Smooth muscle cell of the coronary artery (primary cell): ENCODE data around the gene NCAN. TPM values are rescaled to one million over a fixed set of nuclear protein-coding genes. Genes with fewer than 3 reads are reported as not detected.

Experiments used
- total RNA-seq: library from RNA; depleted of rRNA; stranded (reverse); fragments of >200 nt; gene quantifications from 2 replicates; pipeline ENCODE4 v1.2.3, GENCODE V29; 2014; ENCODE audit warnings: low replicate concordance

The NCAN gene
- total RNA-seq, result under 0.01 TPM in 1 of 2 replicates, not detected in the other

GRCh38 chr19:19211499-19212420 is at the start of gene NCAN:
Gene NCAN, plus strand, starts transcription at chr19:19211958. Its CDS starts 4,996 bp downstream, at chr19:19216954.

GRCh38 chr19:19170053-19170872 is 41.5 kb upstream of the NCAN start, which contains the start of gene MEF2B:
Gene MEF2B, minus strand, starts transcription at chr19:19170263. Its CDS starts 19,528 bp downstream, at chr19:19150735.

GRCh38 chr19:19192078-19192882 is 19.5 kb upstream of the NCAN start, which contains the start of the genes BORCS8 and RFXANK:
Gene BORCS8, minus strand, starts transcription at chr19:19192152. Its CDS starts 35 bp downstream, at chr19:19192117.
Gene RFXANK, plus strand, starts transcription at chr19:19192258. Its CDS starts 1,689 bp downstream, at chr19:19193947.

GRCh38 chr19:19203012-19203856 is 8.5 kb upstream of the NCAN start, which contains the start of gene NR2C2AP:
Gene NR2C2AP, minus strand, starts transcription at chr19:19203414. Its CDS starts 354 bp downstream, at chr19:19203060.

Other genes starting within 250 kb of the NCAN start
- gene SUGP2, start 178.4 kb upstream of the NCAN start, total RNA-seq, result 15.3 and 25.8 TPM in 2 replicates
- 41.3 and 43.4 TPM in 2 replicates for gene ARMC6, start 178.4 kb upstream of the NCAN start, total RNA-seq
- 3.7 and 4.9 TPM in 2 replicates for gene SLC25A42, start 148.0 kb upstream of the NCAN start, total RNA-seq
- 20.6 and 32.3 TPM in 2 replicates for gene TMEM161A, start 73.5 kb upstream of the NCAN start, total RNA-seq
- not detected in 2 replicates for gene MEF2B, start 41.7 kb upstream of the NCAN start, total RNA-seq
- 4.7 and 20.0 TPM in 2 replicates for gene BORCS8, start 19.8 kb upstream of the NCAN start, total RNA-seq
- 44.9 and 64.8 TPM in 2 replicates for gene RFXANK, start 19.7 kb upstream of the NCAN start, total RNA-seq
- 4.8 and 8.1 TPM in 2 replicates for gene NR2C2AP, start 8.5 kb upstream of the NCAN start, total RNA-seq
- 0.12 and 0.83 TPM in 2 replicates for gene TM6SF2, start 61.3 kb downstream of the NCAN start, total RNA-seq
- 23.4 and 25.4 TPM in 2 replicates for gene SUGP1, start 108.6 kb downstream of the NCAN start, total RNA-seq
- 23.2 and 31.8 TPM in 2 replicates for gene MAU2, start 108.9 kb downstream of the NCAN start, total RNA-seq
- gene GATAD2A, start 193.7 kb downstream of the NCAN start, total RNA-seq, result 30.1 and 40.2 TPM in 2 replicates